CD4-positive, alpha-beta T cell treated with Interferon alpha-2 for 1 hour (primary cell): ENCODE results near the gene NAB2.

Source experiments
- DNase-seq, 2 donors: peaks; one replicate each; pipeline ENCODE4 v3.0.0-alpha.2; 2020 to 2022

The NAB2 gene

DNA sequence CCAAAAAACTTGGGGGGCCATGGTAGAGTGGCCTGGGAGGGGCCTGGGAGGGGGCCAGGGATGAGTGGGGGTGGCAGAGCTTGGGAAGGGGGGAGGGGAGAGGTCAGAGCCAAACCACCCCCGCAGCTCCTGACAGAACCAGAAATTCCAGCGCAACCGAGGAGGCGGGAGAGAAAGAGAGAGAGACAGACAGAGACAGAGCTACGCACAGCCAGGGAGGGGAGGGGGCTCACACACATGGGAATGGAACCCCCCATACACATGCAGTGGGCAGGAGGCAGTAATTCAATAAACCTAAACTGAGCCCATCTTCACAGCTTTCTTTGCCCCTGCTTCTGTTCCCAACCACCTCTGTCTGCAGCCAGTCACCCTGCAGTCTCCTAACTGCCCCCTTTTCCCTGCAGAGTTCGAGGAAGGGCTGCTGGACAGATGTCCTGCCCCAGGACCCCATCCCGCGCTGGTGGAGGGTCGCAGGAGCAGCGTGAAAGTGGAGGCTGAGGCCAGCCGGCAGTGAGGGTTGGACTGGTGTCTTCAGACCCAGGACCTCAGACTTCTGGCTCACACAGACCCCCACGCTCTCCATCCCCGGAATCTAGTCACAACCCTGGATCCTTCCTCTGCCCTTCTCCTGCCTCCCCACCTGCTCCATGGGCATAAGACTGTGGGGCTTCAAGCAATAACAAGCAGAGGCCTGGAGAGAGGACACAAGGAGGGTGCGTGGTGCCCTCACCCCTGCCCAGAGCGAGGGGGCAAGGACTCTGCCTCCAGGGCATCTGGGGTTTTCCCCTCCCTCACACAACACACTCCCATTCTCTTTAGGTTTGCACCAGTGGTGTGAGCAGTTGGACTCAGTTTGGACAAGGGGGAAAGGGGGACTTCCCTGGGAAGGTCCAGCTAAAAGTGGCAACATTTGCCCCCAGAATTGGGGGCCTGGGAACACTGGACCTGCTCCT is 5.6 kb downstream of the NAB2 start:
- no peak for DNase-seq

DNA sequence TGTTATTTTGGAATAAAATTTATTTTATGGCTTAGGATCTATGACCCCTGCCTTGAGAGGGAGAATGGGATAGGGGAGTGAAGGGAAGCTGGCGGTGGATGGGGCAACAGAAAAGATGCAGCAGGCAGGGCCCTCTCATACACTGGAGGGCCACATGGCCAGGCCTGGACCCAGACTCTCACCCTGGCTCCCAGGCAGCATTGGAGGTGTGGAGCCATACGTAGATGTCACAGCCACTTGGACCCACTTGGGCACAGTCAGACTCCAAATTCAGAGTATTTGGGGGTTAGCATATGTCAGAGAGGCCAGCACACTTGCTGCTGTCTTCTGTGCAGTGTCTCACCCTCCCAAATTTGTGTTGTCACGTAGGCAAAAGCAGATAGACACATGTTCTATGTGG is 6.5 kb downstream of the NAB2 start:
- no peak for DNase-seq

DNA sequence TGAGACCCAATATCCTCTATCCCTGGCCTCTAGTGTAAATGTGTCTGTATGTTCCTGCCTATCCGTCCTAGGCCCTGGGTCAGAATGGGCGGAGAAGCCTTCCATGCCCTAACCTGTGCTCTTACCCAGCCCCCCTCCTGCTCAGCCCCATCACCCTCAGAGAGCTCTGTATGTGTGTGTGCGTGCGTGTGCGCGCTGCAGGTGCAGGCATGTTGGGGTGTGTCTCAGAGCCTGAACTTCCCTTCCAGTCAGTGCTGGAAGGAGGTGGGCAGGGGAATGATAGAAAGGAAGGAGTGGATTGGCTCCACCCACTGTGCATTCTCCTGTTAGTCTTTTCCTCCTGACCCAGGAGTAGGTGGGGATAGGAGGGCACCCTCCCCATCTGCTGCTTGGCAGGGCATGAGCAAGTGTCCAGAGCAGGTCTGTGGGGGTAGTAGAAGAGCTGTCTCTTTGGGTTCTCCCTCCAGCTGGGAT is 7.2 kb downstream of the NAB2 start:
- DNase-seq: no peak

DNA sequence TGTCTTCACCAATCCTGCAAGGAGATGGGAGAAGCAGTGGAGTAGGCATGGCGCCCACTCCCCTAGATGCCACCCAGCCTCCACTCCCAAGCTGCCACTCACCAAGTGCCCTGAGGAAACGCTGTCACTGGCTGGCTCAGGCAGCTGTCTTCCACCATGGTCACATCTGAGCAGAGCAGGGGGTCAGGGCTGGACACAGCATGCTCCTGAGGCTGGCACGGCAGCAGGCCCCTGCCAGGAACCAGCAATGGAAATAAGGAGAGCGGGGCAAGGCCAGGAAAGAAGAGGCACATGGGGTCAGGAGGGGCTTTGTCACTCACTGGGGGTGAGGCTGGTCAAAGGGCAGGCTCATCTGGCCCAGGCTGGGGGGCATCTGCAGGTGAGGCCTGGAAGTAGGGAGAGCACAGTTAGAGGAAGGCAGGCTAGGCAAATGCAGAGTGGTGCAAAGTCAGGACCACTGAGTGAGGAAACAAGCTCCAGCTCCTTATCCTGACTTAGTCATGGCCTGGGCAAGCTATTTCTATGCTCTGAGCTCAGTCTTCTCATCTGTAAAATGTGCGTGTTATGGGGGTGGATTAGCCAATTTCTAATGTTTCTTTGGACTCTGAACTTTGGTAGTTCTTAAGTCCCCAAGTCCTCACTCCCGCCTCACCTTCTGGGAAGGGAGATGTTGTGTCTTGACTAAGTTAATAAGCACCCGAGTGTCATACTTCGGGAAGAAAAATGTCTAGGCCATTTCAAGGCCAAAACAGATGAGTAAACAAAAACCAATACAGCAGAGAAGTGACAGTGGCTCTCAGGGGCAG is 8.0 kb downstream of the NAB2 start:
- no peak for DNase-seq

DNA sequence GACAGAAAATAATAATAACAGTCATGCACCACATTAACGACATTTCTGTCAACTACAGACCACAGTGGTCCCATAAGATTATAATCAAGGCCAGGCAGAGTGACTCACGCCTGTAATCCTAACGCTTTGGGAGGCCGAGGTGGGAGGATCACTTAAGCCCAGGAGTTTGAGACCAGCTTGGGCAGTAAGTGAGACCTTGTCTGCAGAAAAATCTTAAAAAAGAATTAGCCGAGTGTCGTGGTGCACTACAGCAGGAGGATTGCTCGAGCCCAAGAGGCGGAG is 8.6 kb downstream of the NAB2 start:
- DNase-seq: no peak

DNA sequence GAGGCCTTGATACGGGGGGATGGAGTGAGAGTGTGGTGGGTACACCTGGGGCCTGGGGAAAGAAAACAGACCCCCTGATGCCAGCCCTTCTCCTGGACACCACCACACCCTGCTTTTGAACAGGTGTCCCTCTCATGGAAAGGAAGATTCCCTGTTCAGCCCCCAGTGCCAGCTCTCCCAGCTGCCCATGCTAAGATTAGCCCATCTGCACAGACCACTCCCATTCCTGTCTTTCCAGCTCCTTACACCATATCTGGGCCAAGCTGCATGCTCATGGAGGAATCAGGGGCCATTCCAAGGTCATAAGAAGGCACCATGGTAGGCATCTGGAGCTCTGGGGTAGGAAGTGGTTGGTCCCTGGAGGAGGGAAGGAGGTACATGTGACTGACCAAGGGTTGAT is 9.6 kb downstream of the NAB2 start:
- DNase-seq: no peak

DNA sequence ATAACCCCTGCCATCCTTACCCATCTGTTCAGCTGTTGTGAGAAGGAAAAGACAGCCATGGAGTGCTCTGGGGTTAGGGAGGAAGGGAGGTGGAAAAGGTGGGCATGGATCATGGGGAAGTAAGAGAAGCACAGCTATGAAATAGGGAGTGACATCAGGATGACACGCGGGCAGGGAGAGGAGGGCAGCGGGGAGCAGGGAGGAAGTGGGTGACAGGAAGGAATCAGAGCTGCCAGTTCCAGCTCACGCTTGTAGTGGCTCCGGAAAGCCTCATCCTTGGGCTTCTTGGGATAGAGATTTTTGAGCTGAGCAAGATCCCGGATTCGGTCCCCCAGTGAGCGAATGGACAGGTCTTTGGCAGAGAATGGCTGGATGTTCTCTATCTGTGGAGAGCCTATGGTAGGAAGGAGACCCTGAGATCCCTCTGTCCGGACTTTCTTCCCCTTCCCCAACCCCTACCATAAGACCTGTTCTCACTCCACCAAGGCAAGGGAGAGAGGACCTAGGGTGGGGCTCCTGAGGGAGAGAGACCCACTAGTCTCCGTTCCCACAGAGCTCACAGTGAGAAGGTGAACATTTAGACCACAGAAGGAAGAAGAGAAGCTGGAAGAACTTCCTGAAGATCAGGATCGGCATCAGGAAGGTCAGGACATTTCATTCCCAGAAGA is 10.3 kb downstream of the NAB2 start:
- DNase-seq: no peak

DNA sequence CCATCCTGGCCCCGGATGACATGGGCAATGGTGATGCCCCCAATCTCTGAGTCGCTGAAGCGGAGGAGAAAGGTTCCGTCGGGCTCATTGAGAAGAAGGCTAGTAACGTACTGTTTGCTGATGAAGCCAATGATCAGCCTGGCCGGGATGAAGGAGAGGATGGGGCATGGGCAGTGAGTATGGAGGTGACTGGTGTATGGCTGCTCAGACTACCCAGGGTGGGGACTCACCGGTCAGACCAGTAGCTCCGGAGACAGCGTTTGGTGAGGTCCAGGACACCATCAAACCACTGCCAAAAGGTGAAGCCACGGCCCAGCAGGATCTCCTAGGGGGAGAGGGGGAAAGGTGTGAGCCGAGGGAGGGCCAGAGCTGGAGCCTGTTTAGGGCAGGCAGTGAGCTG is 10.9 kb downstream of the NAB2 start:
- no peak for DNase-seq

DNA sequence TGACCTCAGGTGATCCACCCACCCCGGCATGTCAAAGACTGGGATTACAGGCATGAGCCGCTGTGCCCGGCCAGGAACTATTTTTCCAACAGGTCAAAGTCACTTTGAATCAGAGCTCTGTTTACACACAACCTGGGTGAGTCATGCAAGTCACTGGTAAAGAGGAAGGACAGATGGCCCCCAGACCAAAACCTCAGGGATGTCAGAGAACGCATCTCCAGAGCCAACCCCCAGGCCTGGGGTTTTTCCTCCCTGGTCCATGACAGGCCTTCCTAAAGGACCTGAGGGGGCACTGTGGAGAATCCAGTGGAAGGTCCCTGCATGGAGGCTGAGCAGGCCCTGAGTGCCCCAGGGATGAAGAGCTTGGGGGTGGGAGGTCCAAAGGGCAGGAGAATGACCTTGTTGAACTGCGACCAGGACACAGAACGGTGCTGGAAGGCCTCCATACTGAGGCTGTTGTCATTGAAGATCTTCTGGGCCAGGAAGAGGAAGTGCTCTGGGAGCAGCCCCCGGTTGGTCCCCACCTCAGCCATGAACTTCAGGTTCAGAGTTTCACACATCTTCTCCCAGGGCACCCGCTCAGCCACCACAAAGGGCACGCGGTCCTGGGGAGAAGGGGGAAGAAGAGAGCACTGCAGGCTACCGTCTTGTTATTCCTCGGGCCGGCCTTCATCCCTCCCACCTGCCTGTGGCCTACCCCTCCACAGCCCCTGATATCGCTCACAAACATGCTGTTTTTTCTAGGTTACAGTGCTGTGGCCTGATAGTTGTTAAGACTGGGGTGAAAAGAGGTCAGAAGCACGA is 13.2 kb downstream of the NAB2 start:
- no peak for DNase-seq

DNA sequence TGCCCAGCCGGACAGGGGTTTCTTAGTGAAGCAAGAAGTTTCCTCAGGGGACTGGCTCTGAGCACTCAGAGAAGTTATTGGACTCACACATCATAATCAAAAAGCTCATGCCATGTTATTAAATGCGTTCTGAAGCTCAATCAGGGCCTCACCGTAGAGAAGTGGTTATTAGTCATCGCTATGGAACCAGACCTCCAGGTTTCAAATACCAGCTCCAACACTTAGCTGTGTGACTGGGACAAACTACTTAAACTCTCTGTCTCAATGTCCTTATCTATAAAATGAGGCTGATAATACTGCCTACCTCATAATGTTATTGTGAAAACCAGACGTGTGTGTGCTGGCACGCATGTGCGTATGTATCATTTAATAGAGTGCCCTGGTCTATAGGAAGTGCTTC is 14.9 kb downstream of the NAB2 start:
- no peak for DNase-seq

DNA sequence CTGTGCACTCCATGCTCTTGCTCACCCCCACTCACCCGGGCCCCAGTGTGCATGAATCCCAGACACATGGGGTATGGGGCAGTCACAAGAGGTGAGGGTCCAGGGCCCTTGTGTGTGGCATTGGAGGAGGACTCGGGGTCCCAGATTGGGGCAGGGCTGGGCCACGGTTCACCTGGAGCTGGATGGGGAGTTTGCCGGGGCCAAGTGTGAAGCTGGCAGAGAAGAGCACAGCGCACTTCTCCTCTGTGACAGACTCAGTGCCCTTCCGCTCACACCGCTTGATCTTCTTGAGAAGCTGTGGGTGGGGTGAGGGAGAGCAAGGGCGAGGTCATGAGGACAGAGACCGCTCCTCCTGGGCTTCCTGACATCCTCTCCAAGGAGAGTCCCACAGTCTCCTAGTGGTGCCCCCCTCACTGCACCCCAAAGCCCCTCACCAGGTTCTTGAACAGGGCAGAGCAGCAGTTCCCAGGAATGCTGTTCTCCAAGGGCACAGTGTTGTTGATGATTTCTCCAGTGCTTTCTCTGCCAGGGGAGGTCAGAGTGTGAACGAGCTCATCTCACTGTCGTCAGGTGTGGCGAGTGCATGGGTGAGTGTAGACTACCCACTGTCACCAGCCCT is 15.5 kb downstream of the NAB2 start:
- no peak for DNase-seq

DNA sequence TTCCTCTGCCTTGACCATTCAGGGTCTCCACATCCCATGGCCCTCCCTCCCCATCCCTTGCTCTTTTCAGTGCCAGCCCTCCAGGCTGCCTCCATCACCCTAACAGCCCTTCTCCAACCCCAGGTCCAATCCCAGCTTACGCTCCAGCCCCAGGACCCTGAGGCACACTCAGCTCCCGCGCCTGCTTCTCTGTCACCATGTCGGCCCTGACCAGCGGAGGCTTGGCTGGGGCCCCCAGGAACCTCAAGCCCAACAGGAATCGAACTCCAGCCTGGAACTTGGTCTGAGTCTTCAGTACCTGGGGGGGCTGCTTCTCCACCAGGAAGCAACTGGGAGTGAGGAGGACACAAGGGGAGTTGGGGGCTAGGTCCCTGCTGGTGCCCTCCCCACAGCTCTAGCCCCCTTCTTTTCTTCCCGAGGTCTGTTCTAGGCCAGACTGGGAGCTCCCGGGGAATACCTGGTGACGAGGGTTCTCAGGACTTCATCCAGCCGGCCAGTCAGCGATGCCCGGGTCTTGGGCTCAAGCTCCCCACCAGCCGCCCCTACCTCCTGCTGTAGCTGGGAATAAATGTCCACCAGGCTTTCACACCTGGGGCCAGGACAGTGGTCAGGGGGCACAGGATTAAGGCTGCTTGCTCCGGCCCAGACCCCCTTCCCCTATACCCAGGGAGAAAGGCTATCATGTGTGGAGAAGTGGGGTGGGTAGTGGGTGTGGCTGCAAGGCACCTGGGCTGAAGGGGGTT is 16.3 kb downstream of the NAB2 start:
- DNase-seq: no peak

DNA sequence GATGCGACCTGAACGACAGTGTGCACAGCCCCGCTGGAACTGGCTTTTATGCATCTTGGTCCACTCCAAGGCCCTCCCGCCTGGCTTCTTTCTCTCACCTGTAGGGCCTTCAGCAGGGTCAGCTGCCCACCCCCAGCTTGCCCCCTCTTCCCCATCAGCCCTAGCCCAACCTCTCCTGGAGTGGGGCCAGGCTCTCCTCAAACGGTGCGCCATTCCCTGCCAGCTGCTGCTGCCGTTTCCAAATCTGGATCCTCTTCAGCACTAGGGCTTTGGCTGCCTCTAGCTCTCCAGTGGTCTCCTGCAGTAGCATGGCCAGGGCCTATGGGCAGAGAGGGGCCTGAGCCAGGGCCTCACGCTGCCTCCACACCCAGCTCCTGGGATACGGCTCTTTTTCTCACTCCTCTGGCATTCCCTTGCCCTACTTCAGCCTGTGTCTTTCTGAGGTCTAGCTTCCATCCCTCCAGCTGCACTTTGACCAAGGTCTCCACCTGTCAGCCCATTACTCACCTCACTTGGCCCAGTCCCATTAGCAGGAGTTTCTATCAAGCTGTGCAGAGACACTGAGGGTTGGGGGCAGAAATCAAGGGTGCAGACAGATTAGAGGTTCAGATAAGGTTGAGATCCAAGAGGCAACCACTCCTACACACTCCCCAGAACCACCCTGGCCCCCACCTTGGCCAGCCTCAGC is 17.3 kb downstream of the NAB2 start:
- no peak for DNase-seq

DNA sequence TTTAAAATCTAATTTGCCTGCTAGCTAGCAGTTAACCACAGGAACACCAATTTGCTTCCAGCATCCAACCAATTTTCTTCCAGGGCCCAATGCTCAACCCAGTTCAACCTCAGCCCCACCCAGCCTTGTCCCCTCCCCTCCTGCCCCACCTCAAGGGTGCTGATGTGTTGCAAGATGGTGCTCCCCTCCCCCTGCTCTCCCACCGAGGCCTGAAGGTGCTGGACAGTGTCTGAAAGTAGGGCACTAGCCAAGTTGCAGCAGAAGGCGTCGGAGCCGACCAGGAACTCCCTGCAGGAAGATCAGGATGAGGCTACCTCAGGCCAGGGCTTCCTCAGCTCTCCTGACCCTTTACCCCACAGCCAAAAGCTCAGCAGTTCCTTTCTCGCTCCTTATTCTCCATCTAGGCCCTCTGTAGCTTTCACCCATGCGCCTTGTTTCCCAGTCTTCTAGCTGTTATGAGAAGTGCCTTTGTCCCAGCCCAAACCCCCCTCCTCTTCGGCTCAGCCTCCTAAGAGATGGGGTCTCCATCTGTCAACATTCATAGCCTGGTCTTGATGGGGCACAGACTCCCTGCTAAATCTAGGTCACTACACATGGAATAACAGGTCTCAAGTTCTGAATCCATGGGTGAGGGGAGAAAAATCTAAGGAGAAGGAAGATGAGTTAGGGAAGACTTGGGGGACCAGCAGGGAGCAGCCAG is 18.7 kb downstream of the NAB2 start:
- DNase-seq: no peak

DNA sequence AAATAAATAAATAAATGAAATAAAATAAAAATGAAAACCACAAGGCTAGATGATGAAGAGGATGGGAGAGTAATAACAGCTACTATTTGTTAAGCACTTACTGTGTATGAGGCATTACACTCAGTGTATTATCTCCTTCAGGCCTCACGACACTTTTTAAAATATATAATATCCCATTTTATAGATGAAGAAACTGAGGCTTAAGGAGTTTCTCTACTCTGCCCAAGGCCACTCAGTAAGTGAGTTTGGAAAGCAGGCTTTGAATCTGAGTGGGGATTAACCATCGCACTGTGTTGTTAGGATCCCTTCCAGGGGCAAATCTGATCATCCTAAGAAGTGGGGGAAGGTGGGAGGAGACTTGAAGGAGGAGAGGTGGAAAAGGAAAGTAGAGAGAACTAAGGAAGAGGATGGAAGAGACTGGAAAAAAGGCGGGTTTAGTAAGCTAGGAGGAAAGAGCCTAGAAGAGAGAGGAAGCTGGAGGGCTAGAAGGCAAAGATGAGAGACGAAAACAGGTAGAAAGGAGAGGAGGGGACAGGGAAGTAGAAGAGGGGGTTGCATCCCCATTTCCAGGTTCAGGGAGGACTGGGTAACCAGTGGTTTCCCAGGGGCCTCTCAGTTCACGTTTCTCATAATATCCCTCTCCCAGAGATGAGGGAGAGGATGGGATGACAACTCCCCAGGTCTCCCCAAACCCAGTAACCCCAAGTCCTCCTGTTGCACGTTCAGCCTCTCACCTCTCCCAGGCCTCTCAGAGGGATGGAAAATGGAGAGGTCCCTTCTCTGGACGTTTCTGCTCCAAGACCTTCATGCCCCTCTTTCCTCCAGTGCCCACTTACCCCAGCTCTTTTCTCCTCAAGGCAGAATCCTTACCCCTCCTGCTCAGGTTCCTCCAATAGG is 20.5 kb downstream of the NAB2 start:
- no peak for DNase-seq

DNA sequence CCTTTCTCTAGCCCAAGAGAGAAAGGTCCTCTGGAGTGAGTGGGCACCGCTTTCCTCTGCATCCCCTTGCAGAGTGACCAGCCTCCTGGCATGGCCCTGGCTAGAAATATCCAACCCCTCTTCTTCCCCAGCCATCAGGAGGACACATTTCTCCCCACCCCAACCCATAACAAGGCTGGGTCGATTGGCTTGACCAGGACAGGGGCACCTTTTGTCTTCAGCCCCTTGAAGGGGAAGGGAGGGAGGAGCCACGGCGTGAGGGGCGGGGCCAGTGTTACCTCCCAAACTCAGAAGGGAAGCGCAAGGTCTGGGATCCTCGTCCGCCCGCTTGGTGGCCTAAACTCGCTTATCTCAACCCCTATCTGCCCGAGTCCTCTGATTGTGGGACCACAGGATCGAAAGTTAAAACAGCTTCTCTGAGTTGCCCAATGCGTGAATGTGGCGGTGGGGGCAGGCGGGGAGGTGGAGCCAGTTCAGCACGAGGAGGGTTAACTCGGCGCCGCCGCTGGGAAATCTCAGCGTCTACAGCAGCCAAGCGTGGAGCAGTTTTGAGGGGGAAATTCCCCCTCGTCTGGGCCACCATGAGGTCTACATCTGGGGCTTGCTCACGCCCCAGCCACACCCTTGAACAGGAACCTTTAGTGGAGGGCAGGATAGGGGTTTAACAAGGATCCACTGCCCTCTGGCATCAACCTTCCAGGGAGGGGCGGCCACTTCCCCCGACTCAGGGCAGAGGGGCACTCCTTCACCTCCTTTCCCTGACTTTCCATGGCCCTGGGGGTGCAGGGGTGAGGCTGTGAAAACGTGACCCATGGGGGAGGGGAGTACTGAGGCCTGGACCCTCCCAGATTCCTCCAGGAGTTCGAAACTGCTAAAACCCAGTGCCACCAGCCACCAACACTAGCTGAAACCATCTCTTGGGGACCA is 21.5 kb downstream of the NAB2 start:
- DNase-seq: peak; percentile 79 to 83

DNA sequence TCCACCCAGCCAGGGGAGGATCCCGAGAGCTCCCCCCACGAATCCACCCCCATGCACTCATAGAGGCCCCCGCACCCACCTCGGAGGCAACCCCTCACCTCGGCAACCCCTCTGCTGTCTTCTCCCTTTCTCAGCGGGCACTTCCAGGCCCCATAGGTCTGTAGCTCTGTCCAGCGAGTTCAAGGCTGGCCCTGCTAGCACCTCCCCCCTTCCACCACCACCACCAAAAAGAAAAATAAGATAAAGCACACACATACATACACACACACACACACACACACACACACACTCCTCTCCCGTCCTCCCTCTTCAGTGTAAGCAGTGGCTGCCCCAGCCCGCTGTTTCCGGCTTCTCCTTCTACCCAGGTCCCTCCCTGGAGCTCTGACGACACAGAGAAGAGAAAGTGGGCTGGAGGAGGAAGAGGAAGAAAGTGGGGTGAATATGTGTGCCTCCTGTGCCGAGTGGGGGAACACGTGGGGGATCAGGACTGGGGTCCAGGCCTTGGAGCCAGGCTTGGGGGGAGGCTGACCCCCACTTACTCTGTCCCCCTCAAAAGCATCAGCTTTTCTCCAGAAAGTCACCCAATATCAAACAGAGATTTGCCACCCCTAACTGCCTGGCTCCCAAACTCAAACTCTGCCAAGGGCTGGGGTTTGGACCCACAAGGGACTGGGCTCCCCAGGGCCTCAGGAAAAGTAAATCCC is 22.3 kb downstream of the NAB2 start, which contains the start of gene STAT6:
Gene STAT6 (minus strand): TSS at position 332 of the 704 bp plus-strand sequence. CDS start 3,084 bp downstream, outside the sequence.
- peak; percentile 91 to 93 for DNase-seq
